A673 (cell line): ENCODE data around the gene KCNG1. TPM values are rescaled to one million over a fixed set of nuclear protein-coding genes. Genes with fewer than 3 reads are reported as not detected.

Experiments
- BruUV-seq: library from RNA; stranded (reverse); fragments of 400-500 nt; replicated peaks from 2 replicates; lab custom pipeline; 2021; lab: Mats Ljungman, UMichigan
- CTCF ChIA-PET: fragments of 300-600 bp; sonication (Branson Sonifier 250); formaldehyde crosslinking; loops from one replicate; lab custom pipeline; 2022; ENCODE audit warnings: antibody characterized with exemption; lab: Charles Lee
- POLR2A ChIA-PET: fragments of 300-600 bp; sonication (Branson Sonifier 250); formaldehyde crosslinking; loops from one replicate; lab custom pipeline; 2022; ENCODE audit warnings: antibody characterized with exemption; ENCODE audit not compliant: low non-redundant PET; lab: Charles Lee
- DNase-seq: peaks from one replicate; pipeline ENCODE4 v3.0.0-alpha.2; 2015; ENCODE audit warnings: low spot score
- H3K27ac ChIP-seq: fragments of 200-600 bp; sonication (generic); 2 replicates; pipeline ENCODE4 v1.5.1; 2016; ENCODE audit warnings: mixed run types, low read depth, mild to moderate bottlenecking, mixed read lengths, antibody characterized with exemption, low read length; ENCODE audit not compliant: poor library complexity, severe bottlenecking
- H3K27me3 ChIP-seq: fragments of 200-600 bp; sonication (generic); replicated peaks from 2 replicates; pipeline ENCODE4 v1.6.1; 2017; ENCODE audit warnings: mixed run types, low read depth, mild to moderate bottlenecking, mixed read lengths, antibody characterized with exemption, low read length; ENCODE audit not compliant: insufficient read depth, poor library complexity
- H3K36me3 ChIP-seq: fragments of 200-600 bp; sonication (generic); 2 replicates; pipeline ENCODE4 v1.6.1; 2016; ENCODE audit warnings: mixed run types, mild to moderate bottlenecking, mixed read lengths, antibody characterized with exemption, low read length; ENCODE audit not compliant: insufficient read depth, poor library complexity, severe bottlenecking
- H3K4me1 ChIP-seq: fragments of 200-600 bp; sonication (generic); 2 replicates; pipeline ENCODE4 v1.6.1; 2017; ENCODE audit warnings: mixed run types, mild to moderate bottlenecking, mixed read lengths, antibody characterized with exemption, low read length; ENCODE audit not compliant: insufficient read depth, poor library complexity, severe bottlenecking
- H3K4me3 ChIP-seq: fragments of 200-600 bp; sonication (generic); 2 replicates; pipeline ENCODE4 v1.5.1; 2016; ENCODE audit warnings: low read depth, mixed run types, mild to moderate bottlenecking, mixed read lengths, low read length; ENCODE audit not compliant: poor library complexity, severe bottlenecking
- H3K9me3 ChIP-seq: fragments of 200-600 bp; sonication (generic); 2 replicates; pipeline ENCODE4 v1.6.1; 2016; ENCODE audit warnings: mixed run types, low read depth, mild to moderate bottlenecking, mixed read lengths, antibody characterized with exemption, low read length; ENCODE audit not compliant: poor library complexity, severe bottlenecking
- CTCF ChIP-seq: fragments of 300-800, 200-600 bp; sonication (generic); conservative IDR thresholded peaks from 2 replicates; pipeline ENCODE4 v1.5.1; 2017; ENCODE audit warnings: low read depth, mild to moderate bottlenecking, antibody characterized with exemption, low read length, moderate library complexity, mixed read lengths
- EZH2 ChIP-seq: fragments of 200-600 bp; sonication (generic); IDR thresholded peaks from 2 replicates; pipeline ENCODE4 v1.6.1; 2017; ENCODE audit warnings: borderline replicate concordance, low read depth, mild to moderate bottlenecking, mixed read lengths, antibody characterized with exemption, low read length; ENCODE audit not compliant: poor library complexity, severe bottlenecking
- intact Hi-C: fragments of 100-400 bp; cut with micrococcal nuclease; formaldehyde crosslinking; loops from one replicate; pipeline ENCODE4 v1.10.0; 2022; ENCODE audit not compliant: unreplicated experiment
- total RNA-seq: library from RNA; stranded (reverse); gene quantifications from 2 replicates; pipeline ENCODE4 v1.2.3, GENCODE V29; 2021

The KCNG1 gene
- total RNA-seq, 1 experiment from 2014 or later, result 19.6 TPM

GRCh38 chr20:51003753-51004152, 19.2 kb downstream of the KCNG1 start:
- H3K36me3 ChIP-seq, result peaks cover 7% of the 10 kb centered on the region
- no peaks in the 10 kb centered on the region for H3K4me1 ChIP-seq
- no peak overlapping the region for H3K4me3 ChIP-seq
- H3K27ac ChIP-seq, result no peak overlapping the region
- TF ChIP-seq EZH2 (no peak), CTCF (no peak)
- POLR2A ChIA-PET, result no interaction called here
- no peaks in the 10 kb centered on the region for H3K27me3 ChIP-seq
- H3K9me3 ChIP-seq, result no peaks in the 10 kb centered on the region
- DNase-seq, result no peak
- CTCF ChIA-PET, result no interaction called here
- intact Hi-C loops, result no loop called here
- BruUV-seq, result no TSS peak

- Histone ChIP-seq H3K36me3 (peaks cover 7% of the 10 kb centered on the region), H3K9me3 (no peaks in the 10 kb centered on the region), H3K27ac (no peak overlapping the region), H3K4me3 (no peak overlapping the region), H3K4me1 (no peaks in the 10 kb centered on the region), H3K27me3 (no peaks in the 10 kb centered on the region)
- no TSS peak for BruUV-seq
- ChIA-PET CTCF (no interaction called here), POLR2A (no interaction called here)
- DNase-seq, result no peak
- no peak for TF ChIP-seq CTCF
- no peak for TF ChIP-seq EZH2
- intact Hi-C loops, result no loop called here
These were observed 20.3 kb downstream of the KCNG1 start for GRCh38 chr20:51002633-51003032.

- ChIA-PET POLR2A (no interaction called here), CTCF (interaction anchor here (0.6 kb wide), 1 partner anchor 25 kb away, joined by 4 read pairs; no protein-coding TSS in a partner anchor)
- H3K4me1 ChIP-seq, result no peaks in the 10 kb centered on the region
- H3K27me3 ChIP-seq, result no peaks in the 10 kb centered on the region
- no peak overlapping the region for H3K4me3 ChIP-seq
- DNase-seq, result no peak
- no TSS peak for BruUV-seq
- no peaks in the 10 kb centered on the region for H3K9me3 ChIP-seq
- peaks cover 7% of the 10 kb centered on the region for H3K36me3 ChIP-seq
- H3K27ac ChIP-seq, result no peak overlapping the region
- no peak for TF ChIP-seq EZH2
- no peak for TF ChIP-seq CTCF
- intact Hi-C loops, result no loop called here
These were observed 21.3 kb downstream of the KCNG1 start for GRCh38 chr20:51001430-51002265.
